NCI-H128 (cell line): ENCODE data around the gene JAKMIP3.

Source experiments
- DNase-seq: peaks from one replicate; lab custom pipeline; 2025; ENCODE audit not compliant: unreplicated experiment; lab: John Stamatoyannopoulos, UW

The JAKMIP3 gene

GRCh38 chr10:132065491-132066105, at the start of gene JAKMIP3:
Gene JAKMIP3, plus strand, starts transcription at chr10:132065946. Its CDS starts 38,863 bp downstream, at chr10:132104809.
- DNase-seq = no peak

DNA sequence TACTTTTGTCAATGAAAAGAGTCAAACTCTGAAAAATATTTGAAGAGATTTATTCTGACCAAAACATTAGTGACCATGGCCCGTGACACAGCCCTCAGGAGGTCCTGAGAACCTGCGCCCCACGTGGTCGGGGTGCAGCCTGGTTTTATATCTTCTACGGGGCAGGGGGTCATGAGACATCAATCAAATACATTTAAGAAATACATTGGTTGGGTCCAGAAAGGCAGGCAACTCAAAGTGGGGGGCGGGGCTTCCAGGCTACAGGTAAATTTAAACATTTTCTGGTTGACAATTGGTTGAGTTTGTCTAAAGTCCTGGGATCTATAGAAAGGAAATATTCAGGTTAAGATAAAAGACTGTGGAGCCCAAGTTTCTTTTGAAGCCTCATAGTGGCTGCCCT, 49.2 kb upstream of the JAKMIP3 start:
- DNase-seq = no peak

- DNase-seq = no peak
Observed at GRCh38 chr10:132018446-132018845, 47.3 kb upstream of the JAKMIP3 start.

DNA sequence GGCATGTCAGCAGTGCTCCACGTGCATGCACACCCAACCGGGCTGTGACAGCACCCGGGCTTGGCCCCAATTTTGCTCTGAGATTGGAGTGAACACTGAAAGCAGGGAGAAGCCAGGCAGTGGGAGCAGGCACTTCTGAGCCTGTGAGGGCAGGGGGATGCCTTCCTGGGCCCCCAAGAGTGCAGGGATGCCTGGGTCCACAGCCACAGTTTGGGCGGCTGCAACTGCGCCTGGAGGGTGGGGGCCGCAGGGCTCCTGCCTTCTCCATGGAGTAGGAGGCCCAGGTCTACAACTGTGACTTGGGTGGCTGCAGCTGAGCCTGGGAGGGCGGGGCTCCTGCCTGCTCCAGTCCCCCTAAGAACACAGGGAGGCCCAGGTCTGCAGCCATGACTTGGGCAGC, 46.4 kb upstream of the JAKMIP3 start:
- no peak for DNase-seq

- DNase-seq = no peak
Observed at GRCh38 chr10:132020456-132020855, 45.3 kb upstream of the JAKMIP3 start.

GRCh38 chr10:132021046-132021445, 44.7 kb upstream of the JAKMIP3 start:
- DNase-seq = no peak

DNA sequence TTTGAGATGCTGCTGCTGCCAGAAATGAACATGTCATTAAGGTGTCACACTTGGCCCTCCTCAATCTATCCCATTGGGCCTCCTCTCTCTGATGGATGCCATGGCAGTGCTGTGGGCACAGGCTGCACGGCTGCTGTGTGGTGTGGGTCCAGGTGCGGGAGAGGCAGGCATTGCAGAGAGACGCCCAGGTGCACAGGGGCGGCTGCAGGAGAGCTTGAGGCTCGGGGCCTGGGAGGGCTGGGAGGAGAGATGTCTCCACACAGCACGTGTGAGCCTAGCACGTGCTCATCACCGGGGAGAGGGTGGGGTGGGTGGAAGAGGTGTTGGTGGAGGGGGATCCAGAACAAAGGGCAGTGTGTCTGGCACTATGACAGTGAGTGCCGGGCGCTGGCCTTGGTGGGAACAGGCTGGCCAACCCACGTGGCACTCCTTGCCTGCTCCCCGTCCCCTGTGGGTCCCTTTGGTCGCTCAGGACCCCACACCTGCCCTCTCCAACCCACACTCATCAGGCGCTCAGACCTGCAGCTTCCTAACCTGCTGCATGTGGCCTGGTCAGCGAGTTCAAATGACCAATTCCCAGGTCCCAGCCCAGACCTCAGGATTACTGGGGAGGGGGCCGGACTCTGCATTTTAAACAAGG, 44.1 kb upstream of the JAKMIP3 start:
- no peak for DNase-seq

- no peak for DNase-seq
Observed at GRCh38 chr10:132022241-132022640, 43.5 kb upstream of the JAKMIP3 start.

DNA sequence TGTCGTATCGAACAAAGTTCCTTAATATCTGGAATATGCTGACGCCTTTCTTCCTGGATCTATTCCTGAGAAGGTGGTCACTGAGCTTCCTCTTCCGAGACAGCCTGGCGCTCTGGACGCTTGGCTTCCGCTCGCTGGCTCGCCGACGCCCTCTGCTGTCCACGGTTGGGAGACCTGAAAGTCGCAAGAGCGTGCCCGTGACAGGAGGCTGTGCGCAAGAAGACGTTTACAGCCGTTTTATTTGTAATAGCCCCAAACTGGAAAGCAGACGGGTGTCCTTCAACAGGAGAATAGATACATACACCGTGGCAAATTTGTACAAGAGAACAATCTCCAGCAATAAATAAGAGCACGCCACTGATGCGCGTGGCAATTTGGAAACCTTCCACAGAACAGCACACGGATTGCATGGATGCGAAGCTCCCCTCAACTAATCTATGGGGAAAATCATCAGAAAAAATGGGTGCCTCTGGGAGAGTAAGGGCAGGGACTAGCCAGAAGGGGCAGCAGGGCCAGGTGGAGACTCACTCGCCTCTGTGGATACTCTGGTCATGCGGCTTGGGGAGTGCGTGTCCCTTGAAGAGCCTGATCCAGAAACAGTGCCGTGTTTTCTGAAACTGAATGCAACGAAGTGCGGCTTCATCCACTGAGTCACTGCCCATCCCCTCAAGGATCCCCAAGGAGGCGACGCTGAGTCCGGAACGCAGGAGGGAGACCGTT, 42.5 kb upstream of the JAKMIP3 start:
- DNase-seq = peak; percentile 47

GRCh38 chr10:132027423-132027983, 38.2 kb upstream of the JAKMIP3 start:
- no peak for DNase-seq

DNA sequence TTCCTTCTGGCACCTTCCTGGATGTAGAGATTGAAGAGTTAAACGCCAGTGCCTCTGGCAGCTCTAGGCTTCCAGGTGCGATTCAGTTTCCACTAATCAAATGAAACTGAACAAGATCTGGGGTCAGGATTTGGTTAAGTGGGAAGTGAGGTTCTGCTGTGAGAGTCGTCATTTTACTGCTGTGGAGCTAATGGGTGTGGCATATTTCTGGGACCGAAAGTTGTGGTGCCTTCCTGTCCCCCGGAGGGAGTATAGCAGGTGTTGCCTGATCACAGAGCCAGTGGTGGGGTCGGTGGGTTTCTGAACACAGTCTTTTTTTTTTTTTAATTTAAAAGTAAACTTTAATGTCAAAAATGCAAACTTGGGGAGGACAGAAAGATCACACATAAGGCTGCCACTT, 37.0 kb upstream of the JAKMIP3 start:
- DNase-seq = no peak

GRCh38 chr10:132030898-132031463, 34.8 kb upstream of the JAKMIP3 start:
- peak; percentile 65 for DNase-seq

DNA sequence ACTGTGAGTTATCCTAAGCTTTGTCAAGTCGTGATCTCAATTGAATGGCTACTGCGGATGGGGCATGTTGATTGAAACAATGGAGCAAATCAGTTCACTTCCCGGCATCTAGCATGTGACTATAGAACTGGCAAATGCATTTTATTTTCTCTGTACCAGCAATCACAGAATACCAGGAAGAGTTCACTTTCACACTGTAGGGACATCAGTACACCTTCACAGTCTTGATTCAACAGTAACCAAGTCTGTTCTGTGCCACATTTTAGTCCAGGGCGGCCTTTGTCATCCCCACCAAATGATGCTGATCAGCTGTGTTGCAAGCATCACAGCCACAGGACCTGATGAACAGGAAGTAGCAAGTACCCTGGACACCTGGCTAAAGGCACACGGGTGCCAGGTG, 32.1 kb upstream of the JAKMIP3 start:
- DNase-seq = no peak

DNA sequence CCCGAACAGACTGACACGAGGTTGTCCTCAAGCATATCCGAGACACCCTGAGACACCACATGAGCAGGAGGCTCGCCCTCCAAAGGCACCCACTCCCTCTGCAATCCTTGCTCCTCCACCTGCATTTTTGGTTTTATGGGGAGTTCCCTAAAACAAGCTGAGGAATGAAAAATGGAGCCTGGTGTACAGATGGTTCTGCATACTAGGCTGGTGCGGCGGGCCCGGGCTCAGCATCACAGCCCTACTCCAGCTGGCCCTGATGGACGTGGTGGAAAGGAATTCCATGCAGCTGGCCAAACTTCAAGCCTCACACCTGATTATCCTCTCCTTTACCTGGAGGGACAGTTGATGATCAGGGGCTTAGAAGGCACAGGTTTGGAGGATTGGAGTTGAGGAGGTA, 30.3 kb upstream of the JAKMIP3 start:
- DNase-seq = no peak

GRCh38 chr10:132036153-132036886, 29.4 kb upstream of the JAKMIP3 start:
- no peak for DNase-seq

DNA sequence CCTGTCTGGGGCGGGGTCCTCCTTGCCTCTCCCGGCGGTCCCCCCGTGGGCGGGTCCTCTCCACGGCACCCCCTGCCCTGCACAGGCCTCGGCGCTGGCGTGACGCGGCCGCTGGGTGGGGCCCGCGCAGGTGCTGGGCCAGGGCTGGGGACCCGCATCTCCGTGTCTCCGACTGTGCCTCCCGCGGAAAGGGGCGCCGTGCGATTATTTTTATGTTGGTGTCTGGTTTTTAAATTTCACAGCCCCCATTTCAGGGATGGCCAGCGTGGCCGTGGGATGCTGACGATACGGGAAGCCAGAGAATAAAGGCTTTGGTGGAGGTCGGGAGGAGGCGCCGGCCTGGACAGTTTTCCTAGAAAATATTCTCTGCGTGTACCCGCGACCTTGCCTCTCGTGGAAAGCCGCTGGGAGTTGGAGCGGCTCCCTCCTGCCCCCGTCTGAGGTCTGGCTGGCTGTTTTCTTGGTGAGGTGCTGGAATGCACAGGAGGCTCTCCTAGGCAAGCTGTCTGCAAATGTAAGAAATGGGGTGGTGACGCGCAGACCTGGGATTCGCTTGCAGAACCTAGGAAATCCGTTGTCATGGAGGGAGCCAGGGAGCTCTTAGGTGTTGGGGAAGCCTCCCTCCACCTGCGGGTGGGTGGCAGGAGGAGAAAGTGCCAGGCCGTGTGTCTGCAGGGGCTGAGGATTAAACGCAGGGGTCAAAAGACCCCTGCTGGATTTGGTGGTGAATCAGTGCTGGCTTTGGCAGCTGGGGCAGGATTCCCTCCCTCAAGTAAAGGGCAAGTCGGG, 28.7 kb upstream of the JAKMIP3 start:
- no peak for DNase-seq

DNA sequence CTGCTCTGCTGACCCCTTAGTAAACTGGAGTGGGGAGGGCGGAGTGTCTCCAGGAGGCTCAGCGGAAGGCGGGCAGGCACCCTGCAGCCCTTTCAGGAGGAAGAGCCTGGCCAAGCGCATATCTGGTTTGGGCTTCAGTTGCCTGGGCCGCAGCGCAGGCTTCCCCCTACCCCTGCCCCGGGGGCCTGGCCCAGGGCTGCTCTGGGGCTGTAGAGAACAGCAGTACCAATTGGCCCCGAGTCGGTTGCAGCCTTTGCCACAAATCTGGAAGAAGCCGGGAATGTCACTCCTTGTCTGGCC, 28.1 kb upstream of the JAKMIP3 start:
- no peak for DNase-seq

- DNase-seq = no peak
Observed at GRCh38 chr10:132039371-132039770, 26.4 kb upstream of the JAKMIP3 start.

DNA sequence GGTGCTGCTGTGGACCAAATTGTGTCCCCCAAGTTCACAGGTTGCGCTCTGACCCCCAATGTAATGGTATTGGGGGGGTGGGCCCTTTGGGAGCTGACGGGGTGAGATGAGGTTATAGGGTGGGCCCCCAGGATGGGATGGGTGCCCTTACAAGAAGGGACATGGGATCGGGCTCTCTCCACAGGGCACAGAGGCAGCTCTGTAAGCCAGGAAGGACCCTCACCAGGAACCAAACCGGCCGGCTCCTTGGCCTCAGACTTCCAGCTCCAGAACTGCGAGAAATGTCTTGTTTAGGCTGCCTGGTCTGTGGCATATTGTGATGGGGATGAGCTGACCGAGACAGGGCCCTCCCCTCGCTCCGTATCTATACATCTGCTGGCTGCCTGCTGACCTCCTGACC, 25.7 kb upstream of the JAKMIP3 start:
- DNase-seq = no peak

- DNase-seq = no peak
Observed at GRCh38 chr10:132041340-132041739, 24.4 kb upstream of the JAKMIP3 start.
